Activated CD8-positive, alpha-beta memory T cell treated with anti-CD3 and anti-CD28 coated beads for 36 hours (primary cell): ENCODE data around the gene GREB1. TPM values are rescaled to one million over a fixed set of nuclear protein-coding genes. Genes with fewer than 3 reads are reported as not detected.

Experiments used
- CTCF ChIA-PET: fragments of 350-600 bp; sonication (Branson Sonifier 250); formaldehyde crosslinking; loops from one replicate; lab custom pipeline; 2021; ENCODE audit warnings: antibody characterized with exemption; lab: Charles Lee
- POLR2A ChIA-PET: fragments of 350-600 bp; sonication (Branson Sonifier 250); formaldehyde crosslinking; loops from one replicate; lab custom pipeline; 2021; ENCODE audit warnings: antibody characterized with exemption; lab: Charles Lee
- total RNA-seq, 2 experiments: library from RNA; stranded (reverse); gene quantifications; one replicate each; pipeline ENCODE4 v1.2.3, GENCODE V29; 2021

GREB1 gene
- total RNA-seq, 2 experiments from 2014 or later = 0.30 to 0.86 TPM

DNA sequence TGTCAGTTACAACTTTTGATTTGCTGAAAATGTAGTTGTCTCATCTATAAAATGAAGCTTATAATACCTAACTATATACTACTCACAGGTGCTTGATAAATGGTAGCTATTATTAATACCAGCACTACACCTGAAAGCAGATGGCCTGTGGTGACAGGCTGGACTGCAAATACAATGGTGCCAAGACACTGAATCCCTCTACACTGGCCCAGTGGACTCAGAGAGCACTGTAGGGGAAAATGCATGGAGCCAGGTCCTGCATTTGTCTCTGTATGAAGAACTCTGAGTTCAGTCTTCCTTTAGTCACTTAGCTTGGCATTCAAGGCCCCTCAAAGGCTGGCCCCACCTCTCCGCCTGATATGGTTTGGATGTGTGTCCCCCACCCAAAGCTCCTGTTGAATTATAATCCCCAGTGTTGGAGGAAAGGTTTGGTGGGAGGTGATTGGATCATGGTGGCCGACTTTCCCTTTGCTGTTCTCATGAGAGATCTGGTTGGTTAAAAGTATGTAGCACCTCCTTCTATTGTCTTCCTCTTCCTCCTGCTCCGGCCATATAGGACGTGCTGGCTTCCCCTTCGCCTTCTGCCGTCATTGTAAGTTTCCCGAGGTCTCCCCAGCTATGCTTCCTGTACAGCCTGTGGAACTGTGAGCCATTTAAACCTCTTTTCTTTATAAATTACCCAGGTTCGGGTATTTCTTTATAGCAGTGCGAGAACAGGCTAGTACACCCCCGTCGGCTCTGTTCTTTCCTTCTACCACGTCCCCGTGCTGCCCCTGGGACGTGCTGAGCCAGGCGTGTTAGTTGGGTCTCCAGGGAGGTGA lies 147.3 kb downstream of the GREB1 start:
- POLR2A ChIA-PET = no interaction called here
- CTCF ChIA-PET = interaction anchor here (0.7 to 2.5 kb wide), 7 partner anchors 12 to 102 kb away, joined by 3 to 9 read pairs (median 4); no protein-coding TSS in a partner anchor

DNA sequence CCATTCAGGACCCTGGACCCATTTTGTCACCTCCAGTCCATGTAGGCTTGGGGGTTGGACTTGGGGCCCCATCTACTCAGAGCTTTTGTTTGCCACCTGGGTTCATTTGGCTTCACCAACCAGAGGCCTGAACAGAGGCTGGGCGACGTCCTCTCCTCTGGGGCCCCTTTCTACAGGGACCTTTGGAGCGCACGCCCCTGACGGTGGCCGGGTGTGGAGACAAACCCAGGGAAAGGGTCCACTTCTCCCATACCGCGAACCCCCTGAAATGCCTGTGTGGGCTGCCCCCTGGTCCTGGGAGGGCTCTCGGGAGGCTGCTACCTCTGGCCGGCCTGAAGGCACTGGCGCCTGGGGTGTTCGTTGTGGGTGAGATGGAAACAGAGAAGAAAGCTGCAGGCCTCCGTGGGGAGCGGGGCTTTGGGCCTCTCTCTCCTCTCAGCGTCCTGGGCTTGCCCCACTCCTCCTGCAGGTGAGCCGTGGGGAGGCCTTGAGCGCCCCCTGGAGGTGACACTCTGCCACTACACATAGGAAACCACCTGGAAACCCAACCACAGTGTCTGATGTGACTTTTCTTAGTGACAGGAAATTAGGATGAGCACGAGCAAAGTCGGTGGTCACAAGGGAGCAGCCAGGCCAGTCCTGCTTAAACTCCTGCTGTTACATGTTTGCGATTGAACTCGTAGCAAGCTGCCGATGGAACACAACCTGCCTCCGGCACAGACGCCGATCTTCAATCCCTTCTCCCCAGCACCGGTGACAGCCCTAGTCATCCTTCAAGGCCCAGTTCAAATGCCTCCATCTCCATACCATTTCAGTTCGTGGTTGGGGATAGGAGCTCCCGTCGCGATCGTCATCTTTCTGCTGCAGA lies 148.1 kb downstream of the GREB1 start:
- POLR2A ChIA-PET = no interaction called here
- CTCF ChIA-PET = interaction anchor here (1.0 to 2.5 kb wide), 6 partner anchors 11 to 101 kb away, joined by 3 to 9 read pairs (median 4); no protein-coding TSS in a partner anchor

DNA sequence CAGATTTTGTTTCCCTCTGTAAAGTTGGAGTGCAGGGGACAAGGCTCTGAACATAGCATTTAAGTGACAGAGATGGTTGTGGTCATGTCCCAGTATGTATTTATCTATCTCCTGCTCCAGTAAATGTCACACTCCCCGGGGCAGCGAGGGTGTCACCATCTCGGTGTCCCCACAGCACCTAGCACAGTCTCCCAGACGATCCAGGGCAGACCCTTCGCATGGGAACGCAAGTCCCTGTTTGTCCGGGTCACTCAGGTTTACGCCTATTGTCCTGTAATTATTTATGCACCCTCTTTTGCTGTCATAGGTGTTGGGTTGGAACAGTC lies 148.7 kb downstream of the GREB1 start:
- ChIA-PET CTCF (interaction anchor here (1.0 to 2.5 kb wide), 3 partner anchors 10 to 100 kb away, joined by 4 to 7 read pairs (median 4); no protein-coding TSS in a partner anchor), POLR2A (no interaction called here)

DNA sequence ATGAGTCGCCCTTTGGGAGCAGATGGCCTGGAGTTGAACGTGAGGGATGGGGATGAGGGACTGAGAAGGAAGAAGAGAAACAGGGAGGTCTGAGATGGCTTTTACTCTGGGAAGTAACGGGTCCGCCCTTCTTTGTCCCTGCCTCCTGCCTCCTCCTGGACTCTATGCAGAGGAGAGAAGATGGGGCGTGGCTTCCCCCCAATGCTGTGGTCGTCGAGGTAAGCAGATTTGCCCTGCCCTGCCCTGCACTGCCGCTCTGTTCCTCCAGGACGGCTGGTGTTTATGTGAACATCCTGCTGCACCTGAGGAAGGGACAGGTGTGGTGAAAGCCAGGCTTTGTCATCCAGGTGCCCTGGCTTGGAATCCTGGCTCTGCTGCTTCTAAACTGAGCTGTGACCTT lies 149.6 kb downstream of the GREB1 start:
- CTCF ChIA-PET = interaction anchor here (0.6 to 2.5 kb wide), 3 partner anchors 10 to 99 kb away, joined by 3 to 7 read pairs (median 4); no protein-coding TSS in a partner anchor
- POLR2A ChIA-PET = no interaction called here

DNA sequence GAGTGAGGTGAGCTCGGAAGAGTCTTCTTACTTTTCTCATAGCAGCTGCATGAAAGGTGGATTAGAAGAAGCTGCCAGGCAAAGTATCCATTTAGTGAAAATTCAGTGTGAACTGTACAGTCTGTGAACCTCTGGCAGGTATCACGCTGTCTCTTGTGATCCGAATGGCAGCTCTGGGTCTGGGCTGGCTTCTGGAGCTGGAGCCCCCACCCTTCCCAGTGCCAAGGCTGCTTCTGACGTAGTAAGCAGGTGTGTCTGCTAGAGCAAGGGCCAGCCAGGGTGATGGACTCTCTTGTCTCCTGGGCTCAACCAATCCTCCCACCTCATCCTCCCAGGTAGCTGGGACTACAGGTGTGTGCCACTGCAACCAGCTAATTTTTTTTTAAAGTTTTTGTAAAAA lies 150.1 kb downstream of the GREB1 start:
- ChIA-PET CTCF (interaction anchor here (0.6 to 1.9 kb wide), 5 partner anchors 9 to 95 kb away, joined by 3 to 4 read pairs (median 3); no protein-coding TSS in a partner anchor), POLR2A (no interaction called here)

DNA sequence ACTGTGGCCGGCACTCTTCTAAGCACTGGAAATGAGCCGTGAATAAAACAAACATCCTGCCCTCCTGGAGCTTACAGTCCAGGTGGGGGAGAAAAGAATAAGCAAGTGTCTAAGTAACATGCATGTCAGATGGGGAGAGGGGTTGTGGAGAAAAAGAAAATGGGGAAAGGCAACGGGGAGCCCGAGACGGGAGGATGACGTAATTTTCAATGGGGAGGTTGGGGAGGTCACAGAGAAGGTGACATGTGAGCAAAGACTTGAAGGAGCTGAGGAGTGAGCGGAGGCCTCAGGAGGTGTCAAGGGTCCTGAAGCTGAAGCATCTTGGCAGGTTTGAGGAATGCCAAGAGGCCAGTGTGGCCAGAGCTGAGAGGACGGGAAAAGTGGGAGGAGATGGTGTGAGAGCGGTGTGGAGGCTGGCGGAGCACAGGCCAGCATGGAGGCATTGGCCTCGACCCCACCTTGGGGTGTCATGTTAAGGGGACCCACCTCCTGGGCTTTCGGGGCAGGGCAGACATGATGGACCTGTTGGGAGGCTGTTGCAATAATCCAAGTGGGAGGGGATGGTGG lies 151.1 kb downstream of the GREB1 start:
- CTCF ChIA-PET = interaction anchor here (0.9 to 1.3 kb wide), 3 partner anchors 8 to 100 kb away, joined by 3 read pairs; no protein-coding TSS in a partner anchor

DNA sequence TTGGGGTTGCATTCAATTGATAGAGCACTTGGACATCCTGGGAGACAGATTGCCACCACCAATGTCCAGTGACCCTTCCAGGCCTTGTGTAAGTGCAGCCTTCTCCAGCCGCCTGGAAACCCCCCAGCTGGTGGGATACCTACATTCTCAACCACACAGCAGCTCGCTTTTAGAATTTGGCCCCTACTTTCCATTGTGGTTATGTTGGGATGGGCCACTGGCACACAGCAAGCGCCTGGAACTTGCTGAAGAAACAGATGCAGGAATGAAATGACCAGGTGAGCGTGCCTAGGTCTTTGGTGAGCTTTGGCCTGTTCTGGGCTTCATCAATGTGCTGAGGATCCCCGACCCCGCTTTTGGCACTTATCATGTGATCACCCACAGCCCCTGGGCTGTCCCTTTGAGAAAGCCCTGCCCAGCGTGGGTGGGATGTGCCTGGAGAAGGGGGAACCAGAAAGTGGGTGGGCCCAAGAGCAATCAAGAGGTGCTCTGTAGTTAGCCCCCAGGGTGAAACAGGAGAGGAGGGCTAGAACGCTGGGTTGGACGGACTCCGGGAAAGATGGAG lies 152.1 kb downstream of the GREB1 start:
- POLR2A ChIA-PET = no interaction called here
- CTCF ChIA-PET = interaction anchor here (0.9 kb wide), 1 partner anchor 99 kb away, joined by 3 read pairs; no protein-coding TSS in a partner anchor

More for the DNA sequence above, 151.1 kb downstream of the GREB1 start:
- POLR2A ChIA-PET = no interaction called here

DNA sequence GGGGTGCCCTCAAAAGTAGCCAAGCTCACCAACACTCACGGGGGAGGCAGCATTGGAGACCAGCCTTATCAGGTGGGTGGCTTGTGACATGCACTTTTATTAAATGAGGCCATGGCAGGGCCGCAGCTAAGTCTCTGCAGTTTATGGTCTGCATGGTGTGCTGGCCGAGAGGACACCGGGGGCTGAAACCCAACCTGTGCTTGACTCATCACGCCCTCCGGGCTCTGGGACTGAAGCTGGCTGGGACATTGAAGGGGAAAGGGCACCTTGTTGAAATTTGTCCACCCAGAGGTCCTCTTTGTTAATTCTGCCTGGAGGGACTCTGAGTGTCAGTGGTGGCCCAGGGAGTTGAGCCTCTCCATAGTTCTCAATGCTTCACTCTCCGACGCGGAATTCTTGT lies 153.9 kb downstream of the GREB1 start:
- CTCF ChIA-PET = interaction anchor here (0.9 to 3.4 kb wide), 7 partner anchors 19 to 96 kb away, joined by 3 to 22 read pairs (median 4); no protein-coding TSS in a partner anchor
- POLR2A ChIA-PET = no interaction called here

DNA sequence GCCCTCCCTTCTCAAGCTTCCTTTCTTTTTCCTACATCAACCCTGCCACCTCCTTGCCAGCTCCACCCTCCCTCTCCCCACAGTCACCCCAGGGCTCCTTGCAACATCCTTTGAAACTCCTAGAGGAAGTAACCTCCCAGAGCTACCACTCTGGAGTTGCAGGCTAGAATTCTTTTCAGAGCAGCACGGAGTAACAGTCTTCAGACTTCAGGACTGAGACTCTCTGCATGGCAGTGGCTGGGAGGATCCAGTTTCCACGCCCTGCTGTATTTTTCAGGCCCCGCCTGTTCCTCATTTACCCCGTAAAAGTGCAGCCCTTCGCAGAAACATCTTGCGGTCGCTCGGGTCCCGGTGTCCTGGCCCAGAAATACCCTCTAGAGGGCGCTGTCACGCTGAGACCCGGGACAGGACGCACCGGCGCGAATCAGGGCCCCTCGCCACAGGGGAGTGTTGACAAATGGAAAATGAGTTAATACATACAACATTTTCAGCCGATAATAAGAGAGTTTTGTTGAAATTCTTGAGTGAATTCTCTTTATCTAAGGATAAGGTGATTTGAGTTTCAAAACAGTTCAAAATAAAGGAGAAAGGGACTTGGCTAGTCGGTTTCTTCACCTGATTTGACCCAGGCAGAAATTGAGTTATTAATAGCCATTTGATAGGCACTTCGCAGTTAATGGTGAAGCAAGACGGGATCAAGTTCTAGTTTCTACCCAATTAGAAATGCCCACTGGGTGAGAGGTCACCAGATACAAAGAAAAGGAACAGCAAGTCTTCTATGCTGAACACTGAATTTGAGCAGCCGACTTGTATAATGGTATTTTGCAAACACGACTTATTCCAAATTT lies 154.6 kb downstream of the GREB1 start:
- ChIA-PET CTCF (interaction anchor here (0.9 to 3.4 kb wide), 8 partner anchors 18 to 95 kb away, joined by 3 to 22 read pairs (median 4); no protein-coding TSS in a partner anchor), POLR2A (no interaction called here)

DNA sequence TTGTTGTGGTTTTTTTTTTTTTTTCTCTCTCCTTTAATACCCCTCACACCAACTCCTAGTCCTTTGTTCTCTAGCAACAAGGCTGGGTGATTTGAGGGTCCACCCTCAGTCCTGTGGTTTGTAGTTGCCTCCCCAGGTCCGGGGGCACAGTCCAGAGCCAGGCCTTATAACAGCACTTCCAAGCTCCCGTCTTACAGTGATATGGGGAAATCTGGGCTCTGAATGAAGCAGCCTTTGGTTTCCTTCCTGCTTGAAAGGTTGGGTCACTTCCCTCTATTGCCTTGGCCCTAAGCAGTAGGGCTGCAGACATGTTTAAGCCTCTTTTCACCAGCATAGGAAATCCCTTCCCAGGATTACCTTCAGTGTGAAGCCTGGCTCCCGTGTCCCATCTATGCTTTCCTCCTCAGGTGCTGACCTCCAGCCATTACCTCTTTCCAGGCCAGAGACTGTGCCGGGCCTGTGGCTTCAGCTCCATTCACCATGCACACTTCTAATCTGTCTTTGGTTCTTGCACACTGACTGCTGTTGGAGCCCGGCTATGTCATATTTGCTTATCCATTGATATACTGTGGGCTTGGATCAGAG lies 157.3 kb downstream of the GREB1 start:
- POLR2A ChIA-PET = no interaction called here

More for the DNA sequence above, 157.3 kb downstream of the GREB1 start:
- CTCF ChIA-PET = no interaction called here

Other genes starting within 250 kb of the GREB1 start
- 10 to 100 TPM; 20.7 to 20.8 TPM for gene ROCK2, start 189.4 kb upstream of the GREB1 start, total RNA-seq
- gene E2F6, start 67.9 kb upstream of the GREB1 start, total RNA-seq = 10 to 100 TPM; 15.6 to 15.7 TPM
- not detected for gene NTSR2, start 136.2 kb downstream of the GREB1 start, total RNA-seq
- gene LPIN1, start 212.6 kb downstream of the GREB1 start, total RNA-seq = 10 to 100 TPM; 34.3 to 36.7 TPM